GM18517 (cell line): ENCODE data around the gene KLHDC8A.
"Not testable (repeated sequence)": the region's sequence is repeated elsewhere in the genome, so short reads cannot be mapped to it uniquely, and the experiment has no call there.

ENCODE experiments used
- ATAC-seq: cut with Tn5 transposase; IDR thresholded peaks from one replicate; pipeline ENCODE4 v1.9.1; 2021; ENCODE audit warnings: mild to moderate bottlenecking, moderate library complexity; ENCODE audit not compliant: unreplicated experiment

KLHDC8A gene

GRCh38 chr1:205371871-205372660 is 15.3 kb upstream of the KLHDC8A start:
- ATAC-seq, result no peak

GRCh38 chr1:205370780-205371179 is 14.1 kb upstream of the KLHDC8A start:
- no peak for ATAC-seq

- no peak for ATAC-seq
Measured at GRCh38 chr1:205369701-205370123, 13.0 kb upstream of the KLHDC8A start.

GRCh38 chr1:205368478-205368877 is 11.8 kb upstream of the KLHDC8A start:
- no peak for ATAC-seq

- ATAC-seq, result no peak
Measured at GRCh38 chr1:205365945-205366463, 9.3 kb upstream of the KLHDC8A start.

GRCh38 chr1:205365086-205365485 is 8.4 kb upstream of the KLHDC8A start:
- ATAC-seq, result not testable (repeated sequence)

GRCh38 chr1:205360891-205361290 is 4.2 kb upstream of the KLHDC8A start:
- no peak for ATAC-seq

GRCh38 chr1:205359771-205360565 is 3.2 kb upstream of the KLHDC8A start:
- no peak for ATAC-seq

- ATAC-seq, result no peak
Measured at GRCh38 chr1:205358579-205358978, 1.9 kb upstream of the KLHDC8A start.

- no peak for ATAC-seq
Measured at GRCh38 chr1:205357567-205357966, 845 bp upstream of the KLHDC8A start.

GRCh38 chr1:205355075-205355453 is 1.7 kb downstream of the KLHDC8A start:
- ATAC-seq, result no peak

GRCh38 chr1:205354259-205355074 is 2.3 kb downstream of the KLHDC8A start:
- ATAC-seq, result no peak

GRCh38 chr1:205353612-205354011 is 3.1 kb downstream of the KLHDC8A start:
- no peak for ATAC-seq

GRCh38 chr1:205353191-205353590 is 3.5 kb downstream of the KLHDC8A start:
- no peak for ATAC-seq

GRCh38 chr1:205351984-205352713 is 4.6 kb downstream of the KLHDC8A start:
- ATAC-seq, result no peak

- ATAC-seq, result no peak
Measured at GRCh38 chr1:205350691-205351141, 6.0 kb downstream of the KLHDC8A start.

- no peak for ATAC-seq
Measured at GRCh38 chr1:205350124-205350523, 6.6 kb downstream of the KLHDC8A start.

GRCh38 chr1:205348554-205349487 is 7.9 kb downstream of the KLHDC8A start:
- ATAC-seq, result no peak

- no peak for ATAC-seq
Measured at GRCh38 chr1:205346956-205347574, 9.7 kb downstream of the KLHDC8A start.
